Thoracic aorta (tissue), 2 donors: ENCODE results near the gene AUTS2. TPM values are rescaled to one million over a fixed set of nuclear protein-coding genes. Genes with fewer than 3 reads are reported as not detected.

Experiments used
- ATAC-seq: fragments of 150-250 bp; one replicate; pipeline ENCODE4 v1.8.0; 2017; ENCODE audit warnings: low read depth; ENCODE audit not compliant: insufficient number of reproducible peaks, low FRiP score
- DNase-seq: peaks from one replicate; pipeline ENCODE4 v3.0.0-alpha.2; 2020; ENCODE audit warnings: low spot score
- H3K27ac ChIP-seq, 2 donors: fragments of 200-600 bp; sonication (generic); 1 replicate in 1 of 2; 2 replicates in 1 of 2; pipeline ENCODE4 v1.5.1; 2016; ENCODE audit warnings: mild to moderate bottlenecking in 2 of 2, moderate library complexity in 2 of 2
- H3K27me3 ChIP-seq: fragments of 200-600 bp; sonication (generic); replicated peaks from 2 replicates; pipeline ENCODE4 v1.6.0; 2016; ENCODE audit warnings: mild to moderate bottlenecking; ENCODE audit not compliant: insufficient read depth
- H3K36me3 ChIP-seq: fragments of 200-600 bp; sonication (generic); one replicate; pipeline ENCODE4 v1.5.1; 2016
- H3K4me1 ChIP-seq, 2 donors: fragments of 200-600 bp; sonication (generic); 1 replicate in 1 of 2; 2 replicates in 1 of 2; pipeline versions ENCODE4 v1.5.1 to v1.6.0; 2016; ENCODE audit warnings: low read depth in 2 of 2, mild to moderate bottlenecking in 1 of 2; ENCODE audit not compliant: control insufficient read depth in 1 of 2
- H3K4me3 ChIP-seq: fragments of 200-600 bp; sonication (generic); 2 replicates; pipeline ENCODE4 v1.5.1; 2016; ENCODE audit warnings: mild to moderate bottlenecking
- H3K9me3 ChIP-seq: fragments of 200-600 bp; sonication (generic); 2 replicates; pipeline ENCODE4 v1.5.1; 2016
- CTCF ChIP-seq: fragments of 200-600 bp; sonication (generic); IDR thresholded peaks from one replicate; pipeline ENCODE4 v1.5.1; 2019; ENCODE audit warnings: antibody characterized with exemption
- total RNA-seq, 2 donors: library from RNA; depleted of rRNA; stranded (reverse); fragments of >200 nt; gene quantifications; one replicate each; pipeline versions ENCODE4 v1.1.0 to v1.2.3, GENCODE V29; 2016

The AUTS2 gene
- total RNA-seq, 2 donors from 2014 or later: 49.4 to 101 TPM

- no peak for DNase-seq
- no peaks in the 10 kb centered on the region for H3K36me3 ChIP-seq
These were observed 280.3 kb downstream of the AUTS2 start for GRCh38 chr7:69878591-69878990.

GRCh38 chr7:69879989-69880388 is 281.7 kb downstream of the AUTS2 start:
- H3K9me3 ChIP-seq: no peaks in the 10 kb centered on the region
- no peaks in the 10 kb centered on the region for H3K27me3 ChIP-seq
- no peaks in the 10 kb centered on the region for H3K4me1 ChIP-seq
- TF ChIP-seq CTCF: no peak
- H3K36me3 ChIP-seq: no peaks in the 10 kb centered on the region
- DNase-seq (no peak), ATAC-seq (no peak)
- no peak overlapping the region for H3K4me3 ChIP-seq
- no peak overlapping the region for H3K27ac ChIP-seq

More at GRCh38 chr7:69878591-69878990, 280.3 kb downstream of the AUTS2 start:
- H3K9me3 ChIP-seq: no peaks in the 10 kb centered on the region
- no peaks in the 10 kb centered on the region for H3K27me3 ChIP-seq
- no peak for TF ChIP-seq CTCF
- no peaks in the 10 kb centered on the region for H3K4me1 ChIP-seq
- no peak overlapping the region for H3K27ac ChIP-seq
- no peak overlapping the region for H3K4me3 ChIP-seq
- no peak for ATAC-seq

GRCh38 chr7:69880840-69881239 is 282.6 kb downstream of the AUTS2 start:
- H3K27me3 ChIP-seq: no peaks in the 10 kb centered on the region
- no peak overlapping the region for H3K27ac ChIP-seq
- DNase-seq (no peak), ATAC-seq (no peak)
- H3K4me3 ChIP-seq: no peak overlapping the region
- no peaks in the 10 kb centered on the region for H3K9me3 ChIP-seq
- TF ChIP-seq CTCF: no peak
- H3K4me1 ChIP-seq: no peaks in the 10 kb centered on the region
- no peaks in the 10 kb centered on the region for H3K36me3 ChIP-seq

- ATAC-seq (no peak), DNase-seq (no peak)
- Histone ChIP-seq H3K27ac (no peak overlapping the region), H3K4me1 (no peaks in the 10 kb centered on the region), H3K4me3 (no peak overlapping the region), H3K36me3 (no peaks in the 10 kb centered on the region), H3K9me3 (no peaks in the 10 kb centered on the region), H3K27me3 (no peaks in the 10 kb centered on the region)
- no peak for TF ChIP-seq CTCF
These were observed 284.0 kb downstream of the AUTS2 start for GRCh38 chr7:69882269-69882668.

GRCh38 chr7:69883399-69883891 is 285.2 kb downstream of the AUTS2 start:
- TF ChIP-seq CTCF: no peak
- no peaks in the 10 kb centered on the region for H3K36me3 ChIP-seq
- H3K9me3 ChIP-seq: no peaks in the 10 kb centered on the region
- no peak for ATAC-seq
- no peaks in the 10 kb centered on the region for H3K27me3 ChIP-seq
- no peak overlapping the region for H3K27ac ChIP-seq
- no peak for DNase-seq
- no peaks in the 10 kb centered on the region for H3K4me1 ChIP-seq
- H3K4me3 ChIP-seq: no peak overlapping the region
